HCT116 (cell line): ENCODE results near the gene KSR1. TPM values are rescaled to one million over a fixed set of nuclear protein-coding genes. Genes with fewer than 3 reads are reported as not detected.

Source experiments
- ATAC-seq: fragments of 200-7000 bp; cut with Tn5 transposase; 2 replicates; pipeline ENCODE4 v1.9.1; 2020; ENCODE audit warnings: mild to moderate bottlenecking, moderate library complexity
- BruUV-seq: library from RNA; stranded (reverse); fragments of 400-500 nt; replicated peaks from 2 replicates; lab custom pipeline; 2021; lab: Mats Ljungman, UMichigan
- CTCF ChIA-PET: fragments of 300-600 bp; sonication (Branson Sonifier 250); formaldehyde crosslinking; loops from one replicate; lab custom pipeline; 2021; ENCODE audit warnings: antibody characterized with exemption; lab: Charles Lee
- POLR2A ChIA-PET: fragments of 300-600, 350-600 bp; sonication (Branson Sonifier 250); formaldehyde crosslinking; loops from one replicate; lab custom pipeline; 2021; ENCODE audit warnings: antibody characterized with exemption; lab: Charles Lee
- RAD21 ChIA-PET, 2 experiments: fragments of 300-600 bp; sonication (Branson Sonifier 250); formaldehyde crosslinking; loops; one replicate each; lab custom pipeline; 2023; ENCODE audit warnings: low total read pairs in 2 of 2; ENCODE audit not compliant: uncharacterized antibody in 2 of 2, unreplicated experiment in 2 of 2, low non-redundant PET in 1 of 2; lab: Charles Lee
- DNase-seq: peaks from one replicate; pipeline ENCODE4 v3.0.0-alpha.2; 2010; ENCODE audit warnings: low read depth, low spot score
- H2AFZ ChIP-seq: fragments of 200-600 bp; shearing (Covaris generic), sonication (generic); 2 replicates; pipeline ENCODE4 v1.6.1; 2017; ENCODE audit warnings: low read depth, mixed run types, mixed read lengths, antibody characterized with exemption, low read length; ENCODE audit not compliant: poor library complexity, severe bottlenecking
- H3K27ac ChIP-seq: 2 replicates; pipeline ENCODE4 v1.5.1; 2012; ENCODE audit warnings: low read depth, low read length
- H3K27me3 ChIP-seq: fragments of 200-600 bp; sonication (generic); 2 replicates; pipeline ENCODE4 v1.6.1; 2016; ENCODE audit warnings: mixed run types, low read length, mixed read lengths; ENCODE audit not compliant: insufficient read depth
- H3K36me3 ChIP-seq, 2 experiments: fragments of 200-500 bp in 1 of 2; fragments of 200-600 bp in 1 of 2; sonication (Bioruptor generic) in 1 of 2; sonication (generic) in 1 of 2; 2 replicates each; pipeline versions ENCODE4 v1.5.1 to v1.6.1; 2014 to 2016; ENCODE audit warnings: low read length in 2 of 2, inconsistent platforms in 1 of 2, mixed read lengths in 1 of 2, mixed run types in 1 of 2; ENCODE audit not compliant: insufficient read depth in 2 of 2, control insufficient read depth in 1 of 2
- H3K4me1 ChIP-seq, 2 experiments: fragments of 200-600 bp in 1 of 2; sonication (generic) in 1 of 2; 2 replicates each; pipeline versions ENCODE4 v1.5.1 to v1.6.1; 2012 to 2017; ENCODE audit warnings: low read length in 2 of 2, inconsistent platforms in 1 of 2, mild to moderate bottlenecking in 1 of 2, mixed read lengths in 1 of 2, mixed run types in 1 of 2, moderate library complexity in 1 of 2; ENCODE audit not compliant: insufficient read depth in 2 of 2, control insufficient read depth in 1 of 2
- H3K4me2 ChIP-seq: fragments of 200-600 bp; sonication (generic); 2 replicates; pipeline ENCODE4 v1.6.1; 2017; ENCODE audit warnings: mixed run types, low read length, mixed read lengths
- H3K4me3 ChIP-seq, 2 experiments: fragments of 200-600 bp in 1 of 2; sonication (generic) in 1 of 2; replicated peaks in 1 of 2; 2 replicates each; pipeline ENCODE4 v1.5.1; 2011 to 2016; ENCODE audit warnings: low read length in 2 of 2, control low read depth in 1 of 2, low read depth in 1 of 2, mild to moderate bottlenecking in 1 of 2, mixed read lengths in 1 of 2, mixed run types in 1 of 2
- H3K79me2 ChIP-seq: fragments of 200-600 bp; sonication (generic); 2 replicates; pipeline ENCODE4 v1.6.1; 2017; ENCODE audit warnings: mild to moderate bottlenecking, mixed run types, low read length, moderate library complexity, mixed read lengths; ENCODE audit not compliant: insufficient read depth
- H3K9ac ChIP-seq: fragments of 200-600 bp; sonication (generic); 2 replicates; pipeline ENCODE4 v1.6.1; 2016; ENCODE audit warnings: low read length, mixed read lengths
- H3K9me2 ChIP-seq: fragments of 200-600 bp; sonication (generic), shearing (Covaris generic); 2 replicates; pipeline ENCODE4 v1.6.1; 2017; ENCODE audit warnings: mixed run types, mild to moderate bottlenecking, moderate library complexity; ENCODE audit not compliant: insufficient read depth
- H3K9me3 ChIP-seq, 2 experiments: fragments of 200-500 bp in 1 of 2; fragments of 200-600 bp in 1 of 2; sonication (Bioruptor generic) in 1 of 2; sonication (generic) in 1 of 2; 2 replicates each; pipeline ENCODE4 v1.6.1; 2014 to 2017; ENCODE audit warnings: low read length in 2 of 2, mixed read lengths in 2 of 2, inconsistent platforms in 1 of 2, low read depth in 1 of 2, mild to moderate bottlenecking in 1 of 2, mixed run types in 1 of 2, moderate library complexity in 1 of 2; ENCODE audit not compliant: control insufficient read depth in 1 of 2, insufficient read depth in 1 of 2
- H4K20me1 ChIP-seq: fragments of 200-600 bp; sonication (generic), shearing (Covaris generic); 2 replicates; pipeline ENCODE4 v1.6.1; 2017; ENCODE audit warnings: mixed run types, mild to moderate bottlenecking, moderate library complexity; ENCODE audit not compliant: insufficient read depth
- CTCF ChIP-seq, 3 experiments: fragments of 200-600 bp in 1 of 3; sonication (generic) in 1 of 3; IDR thresholded peaks in 2 of 3; conservative IDR thresholded peaks in 1 of 3; 2 replicates each; pipeline ENCODE4 v1.5.1; 2012 to 2017; ENCODE audit warnings: low read depth in 2 of 3, low read length in 2 of 3, antibody characterized with exemption in 1 of 3, borderline replicate concordance in 1 of 3, control low read depth in 1 of 3, mild to moderate bottlenecking in 1 of 3, mixed read lengths in 1 of 3, mixed run types in 1 of 3, moderate library complexity in 1 of 3; ENCODE audit not compliant: insufficient read depth in 1 of 3
- POLR2AphosphoS5 ChIP-seq: IDR thresholded peaks from 2 replicates; pipeline ENCODE4 v1.6.1; 2011; ENCODE audit warnings: mild to moderate bottlenecking, low read depth, low read length, moderate library complexity
- REST ChIP-seq: IDR thresholded peaks from 2 replicates; pipeline ENCODE4 v1.6.1; 2012; ENCODE audit warnings: low read depth
- SIN3A ChIP-seq: IDR thresholded peaks from 2 replicates; pipeline ENCODE4 v1.6.1; 2012; ENCODE audit warnings: low read depth
- SRF ChIP-seq: IDR thresholded peaks from 2 replicates; pipeline ENCODE4 v1.6.1; 2012; ENCODE audit warnings: low read depth
- TCF7L2 ChIP-seq: IDR thresholded peaks from 2 replicates; pipeline ENCODE4 v1.7.0; 2011; ENCODE audit warnings: borderline replicate concordance, inconsistent platforms; ENCODE audit not compliant: insufficient read depth, insufficient read length; ENCODE audit errors: extremely low read depth
- ZFX ChIP-seq: fragments of 450-650 bp; IDR thresholded peaks from 2 replicates; pipeline ENCODE4 v1.6.1; 2017
- intact Hi-C: fragments of 100-400 bp; cut with micrococcal nuclease; formaldehyde crosslinking; loops from 2 replicates; pipeline ENCODE4 v1.10.0; 2022
- total RNA-seq: library from RNA; stranded (reverse); gene quantifications from one replicate; pipeline ENCODE4 v1.2.1, GENCODE V29; 2021; ENCODE audit not compliant: unreplicated experiment

Gene KSR1
- total RNA-seq, 1 experiment from 2014 or later: 16.5 TPM

GRCh38 chr17:27590864-27591263 lies 134.6 kb downstream of the KSR1 start (continued):
- no peak for TF ChIP-seq CTCF (IDR thresholded peaks at IDR 0.05 in 2 of 3, conservative IDR thresholded peaks at IDR 0.05 in 1 of 3; ENCODE audit: borderline replicate concordance in 1 of 3, insufficient read depth in 1 of 3, low read depth in 2 of 3, low read length in 2 of 3)
- TF ChIP-seq, all 23 proteins: peak for 0

- ATAC-seq (no peak), DNase-seq (no peak)
- no peaks in the 10 kb centered on the region for H4K20me1 ChIP-seq
- H3K36me3 ChIP-seq: no peaks in the 10 kb centered on the region
- no peaks in the 10 kb centered on the region for H3K4me1 ChIP-seq
- no peaks in the 10 kb centered on the region for H3K79me2 ChIP-seq
- intact Hi-C loops: no loop called here
- H3K9me3 ChIP-seq: no peaks in the 10 kb centered on the region
- ChIA-PET POLR2A (no interaction called here), RAD21 (no interaction called here), CTCF (interaction anchor here (1.0 kb wide), 1 partner anchor 9 kb away, joined by 4 read pairs; no protein-coding TSS in a partner anchor)
- H2AFZ ChIP-seq: no peak overlapping the region
- TF ChIP-seq SIN3A: no peak
- no peak for TF ChIP-seq POLR2AphosphoS5
- no peak for TF ChIP-seq REST
- TF ChIP-seq ZFX: no peak
- TF ChIP-seq SRF: no peak
- no peak for TF ChIP-seq TCF7L2
- no peak overlapping the region for H3K27ac ChIP-seq
- H3K4me3 ChIP-seq: no peak overlapping the region
- H3K9ac ChIP-seq: no peak overlapping the region
- no TSS peak for BruUV-seq
- no peaks in the 10 kb centered on the region for H3K27me3 ChIP-seq
- no peaks in the 10 kb centered on the region for H3K9me2 ChIP-seq
- H3K4me2 ChIP-seq: no peak overlapping the region
Measured at GRCh38 chr17:27591986-27592385, 135.7 kb downstream of the KSR1 start.
